ENCODE results near the gene SUGCT.

Gene SUGCT

DNA sequence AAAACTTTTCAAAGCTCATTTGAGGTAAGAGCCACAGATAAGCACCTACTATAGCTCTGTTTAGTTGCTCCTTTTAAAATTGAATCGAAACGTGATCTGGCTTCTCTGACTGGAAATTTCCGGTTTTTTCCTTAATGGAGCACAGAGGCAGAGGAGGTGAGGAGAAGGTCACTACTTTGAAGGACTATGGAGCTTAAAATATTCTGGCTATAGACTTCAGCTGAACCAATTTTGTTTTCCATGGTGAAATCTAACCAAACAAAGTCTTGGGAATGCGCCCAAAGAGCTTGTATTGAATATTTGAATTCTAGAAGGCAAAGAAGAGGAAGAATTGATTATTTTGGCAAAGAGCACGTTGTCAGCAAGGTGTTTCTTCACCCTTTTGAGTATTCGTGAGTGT, 711.1 kb downstream of the SUGCT start:
- no peak for FAIRE-seq

- no peak for FAIRE-seq
Observed at GRCh38 chr7:40847921-40848320, 713.1 kb downstream of the SUGCT start.

DNA sequence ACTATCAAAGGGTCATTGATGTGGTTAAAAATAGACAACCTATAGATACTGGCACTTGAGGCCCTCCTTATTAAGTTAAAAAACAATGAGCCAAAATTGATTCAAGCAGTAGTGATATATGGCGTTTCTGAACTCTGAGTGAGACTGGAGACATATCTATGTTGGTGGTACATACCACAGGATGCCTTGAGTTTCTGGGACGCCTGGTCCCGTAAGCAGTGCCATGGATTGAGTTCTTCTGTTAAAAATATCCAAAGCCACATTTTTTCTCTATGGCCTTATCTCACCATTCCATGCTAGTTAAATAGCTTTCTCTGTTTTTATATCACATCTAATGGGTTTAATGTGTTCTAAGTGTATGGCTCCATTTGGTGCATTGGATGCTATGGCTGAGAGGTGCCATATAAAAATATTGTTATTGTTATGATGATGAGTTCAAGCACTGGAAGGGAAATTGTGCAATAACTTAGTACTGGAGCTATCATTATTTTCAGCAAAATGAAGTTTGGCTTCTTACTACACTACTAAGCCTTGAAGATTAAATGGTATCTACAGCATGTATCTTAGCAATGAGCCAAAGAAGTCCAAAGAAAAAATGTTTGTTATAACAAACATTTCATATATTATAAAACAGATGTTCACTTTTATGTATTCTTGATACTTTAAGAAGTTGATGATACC, 713.9 kb downstream of the SUGCT start:
- FAIRE-seq = no peak

- FAIRE-seq = no peak
Observed at GRCh38 chr7:40850017-40850416, 715.2 kb downstream of the SUGCT start.

GRCh38 chr7:40851001-40851400, 716.2 kb downstream of the SUGCT start:
- FAIRE-seq = no peak

DNA sequence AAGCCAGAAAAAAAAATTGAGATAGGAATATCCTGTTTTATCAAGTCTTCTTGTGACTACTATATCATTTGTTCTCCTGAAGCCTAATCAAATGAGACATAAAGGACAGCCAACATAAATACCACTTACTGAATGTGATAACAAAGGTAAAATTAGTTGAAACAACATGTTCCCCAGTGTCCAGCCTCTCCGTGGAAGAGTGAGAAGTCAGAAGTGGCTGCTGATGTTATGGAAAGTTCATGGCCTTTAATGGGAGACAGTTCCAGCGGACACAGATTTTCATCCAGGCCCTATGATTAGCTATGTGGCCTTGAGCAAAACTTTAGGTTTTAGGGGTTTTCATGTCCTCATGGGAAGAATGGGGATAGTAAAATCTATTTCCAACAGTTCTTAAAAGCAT, 724.3 kb downstream of the SUGCT start:
- no peak for FAIRE-seq

DNA sequence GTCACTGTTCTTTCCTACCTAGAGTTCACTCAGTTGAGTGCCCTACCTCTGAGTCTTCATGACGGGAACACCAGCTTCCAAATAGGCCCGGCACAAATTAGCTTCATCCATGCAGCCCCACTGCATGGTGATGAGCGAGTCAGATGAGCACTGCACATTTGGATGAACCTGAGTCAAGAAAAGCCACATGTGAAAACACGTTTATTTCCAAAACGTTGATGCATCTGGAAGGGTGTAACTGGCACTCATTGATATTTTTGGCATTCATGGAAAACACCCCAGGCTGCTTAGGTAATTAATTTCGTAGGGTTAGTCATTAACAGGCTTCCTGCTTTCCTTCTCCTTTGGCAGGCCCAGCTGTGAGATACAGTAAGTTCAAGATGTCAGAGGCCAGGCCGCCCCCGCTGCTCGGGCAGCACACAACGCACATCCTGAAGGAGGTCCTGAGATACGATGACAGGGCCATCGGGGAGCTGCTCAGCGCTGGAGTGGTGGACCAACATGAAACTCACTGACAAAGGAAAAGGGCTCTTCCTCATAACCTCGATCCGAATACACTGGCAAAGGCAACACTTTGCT, 725.2 kb downstream of the SUGCT start:
- FAIRE-seq = no peak

- FAIRE-seq = no peak
Observed at GRCh38 chr7:40865441-40866233, 730.8 kb downstream of the SUGCT start.

DNA sequence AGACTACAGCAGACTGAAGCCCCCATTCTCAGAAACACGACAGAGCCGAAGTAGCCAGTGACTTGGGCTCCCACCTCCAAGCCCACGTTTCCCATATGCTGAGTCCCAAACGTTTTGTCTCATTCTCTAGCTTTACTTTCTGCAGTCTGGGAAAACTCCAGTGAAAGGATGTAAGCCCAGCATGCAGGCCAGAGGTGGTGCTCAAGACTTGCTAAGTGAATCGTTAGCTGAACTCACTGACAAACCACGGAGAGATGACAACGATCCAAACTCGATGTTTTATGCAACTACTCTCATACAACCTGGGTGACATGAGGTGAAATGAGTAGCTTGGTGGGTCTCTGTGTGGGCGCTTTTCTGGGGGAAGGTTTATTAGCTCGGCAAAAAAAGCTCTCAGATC, 731.8 kb downstream of the SUGCT start:
- FAIRE-seq = no peak

- no peak for FAIRE-seq
Observed at GRCh38 chr7:40870108-40870507, 735.3 kb downstream of the SUGCT start.

DNA sequence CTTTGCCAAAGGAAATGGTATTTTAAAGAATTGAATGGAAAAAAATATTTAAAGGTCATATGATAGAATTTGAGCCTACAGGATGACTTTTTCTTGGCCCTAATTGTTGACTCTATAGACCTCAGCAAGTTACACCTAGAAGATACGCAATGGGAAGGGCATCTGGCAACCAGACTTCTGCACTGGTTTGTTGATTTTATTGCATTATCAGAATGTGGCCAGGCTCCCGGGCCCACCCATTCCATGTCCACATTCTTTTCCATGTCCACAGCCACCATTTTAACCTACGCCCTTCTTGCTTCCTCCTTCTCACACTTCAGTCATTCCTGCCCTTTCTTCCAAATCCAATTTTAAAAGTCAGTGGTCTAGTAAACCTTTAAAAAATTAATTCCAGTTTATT, 738.4 kb downstream of the SUGCT start:
- no peak for FAIRE-seq

DNA sequence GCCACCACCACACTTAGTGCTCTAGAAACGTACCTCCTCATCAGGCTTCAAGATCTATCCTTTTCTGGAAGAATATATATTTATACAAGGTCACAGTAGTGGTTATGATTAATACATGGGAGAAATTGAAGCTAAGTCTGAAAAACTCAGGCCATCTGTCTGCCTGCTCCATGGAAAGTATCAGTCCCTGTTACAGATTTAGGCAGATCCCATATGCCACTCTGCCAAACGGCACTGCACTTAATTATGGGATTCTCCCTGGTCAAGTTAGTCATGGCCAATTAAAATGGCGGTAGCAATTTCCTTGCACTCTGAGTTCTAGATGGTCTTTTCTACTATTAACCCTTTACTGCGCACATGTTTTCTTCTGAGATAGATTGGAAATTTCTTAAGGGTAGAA, 740.0 kb downstream of the SUGCT start:
- no peak for FAIRE-seq

DNA sequence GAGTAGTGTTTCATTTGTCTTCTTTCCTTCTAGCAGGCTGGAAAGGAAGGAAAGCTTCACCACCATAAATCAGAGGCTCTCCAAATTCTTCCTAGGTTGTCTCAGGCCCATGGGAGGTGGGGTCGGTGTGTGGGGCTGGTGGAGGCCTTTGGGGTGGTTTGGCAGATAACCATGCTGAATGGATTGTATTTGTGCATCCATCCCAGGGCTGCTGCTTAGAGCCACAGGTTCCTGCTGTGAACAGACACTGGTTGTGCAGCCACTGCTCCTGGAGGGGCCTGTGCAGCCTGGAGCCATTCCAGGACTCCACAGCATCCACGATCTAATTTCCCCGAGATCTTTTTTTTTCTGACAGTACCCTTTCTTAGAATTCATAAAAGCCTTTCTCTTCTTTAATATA, 741.8 kb downstream of the SUGCT start:
- no peak for FAIRE-seq

- no peak for FAIRE-seq
Observed at GRCh38 chr7:40879941-40880543, 745.2 kb downstream of the SUGCT start.

- FAIRE-seq = no peak
Observed at GRCh38 chr7:40880581-40880980, 745.8 kb downstream of the SUGCT start.

DNA sequence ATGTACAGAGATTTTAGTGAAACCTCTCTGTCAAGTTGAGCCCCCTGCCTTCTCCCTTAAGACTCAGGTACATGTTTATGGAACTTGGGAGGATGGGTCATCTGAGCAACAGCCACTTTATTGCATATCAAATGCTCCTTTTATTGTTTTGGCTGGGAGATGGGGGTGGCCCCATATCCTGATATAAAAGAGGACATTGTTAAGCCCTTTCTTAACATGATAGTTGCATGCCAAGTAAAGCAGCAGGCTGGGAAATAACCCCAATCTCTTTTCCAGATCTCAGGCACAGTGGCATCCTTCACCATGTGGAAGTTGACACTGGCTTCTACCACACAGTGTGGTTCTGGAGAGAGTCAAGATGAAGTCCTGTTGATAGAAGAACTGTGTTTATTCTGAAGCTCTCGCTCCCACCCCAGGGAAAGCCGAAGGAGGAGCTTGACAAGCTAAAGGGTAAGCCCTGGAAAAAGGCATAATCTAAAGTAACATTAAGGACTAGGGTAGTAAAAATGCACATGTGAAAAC, 746.7 kb downstream of the SUGCT start:
- FAIRE-seq = no peak

GRCh38 chr7:40882071-40882658, 747.4 kb downstream of the SUGCT start:
- FAIRE-seq = no peak

GRCh38 chr7:40883826-40884225, 749.0 kb downstream of the SUGCT start:
- no peak for FAIRE-seq

- no peak for FAIRE-seq
Observed at GRCh38 chr7:40884241-40884640, 749.4 kb downstream of the SUGCT start.

DNA sequence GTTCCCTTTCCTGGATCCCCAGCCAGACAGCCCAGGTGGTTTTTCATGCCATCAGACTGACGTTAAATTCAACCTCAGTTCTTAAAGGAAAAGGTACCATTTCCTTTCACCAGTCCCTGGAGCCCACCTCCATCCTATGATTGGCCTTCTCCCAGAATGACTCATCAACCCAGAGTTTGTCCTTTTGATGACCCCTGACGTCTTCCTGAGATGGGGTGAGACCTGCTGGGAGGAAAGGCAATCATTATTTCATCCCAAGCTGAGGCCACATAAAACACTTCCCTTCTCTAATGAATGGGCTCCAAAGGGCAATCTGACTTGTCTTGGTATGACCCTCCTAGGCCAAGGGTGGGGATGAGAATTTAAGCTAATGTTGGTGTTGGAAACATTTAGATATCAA, 750.7 kb downstream of the SUGCT start:
- FAIRE-seq = no peak

DNA sequence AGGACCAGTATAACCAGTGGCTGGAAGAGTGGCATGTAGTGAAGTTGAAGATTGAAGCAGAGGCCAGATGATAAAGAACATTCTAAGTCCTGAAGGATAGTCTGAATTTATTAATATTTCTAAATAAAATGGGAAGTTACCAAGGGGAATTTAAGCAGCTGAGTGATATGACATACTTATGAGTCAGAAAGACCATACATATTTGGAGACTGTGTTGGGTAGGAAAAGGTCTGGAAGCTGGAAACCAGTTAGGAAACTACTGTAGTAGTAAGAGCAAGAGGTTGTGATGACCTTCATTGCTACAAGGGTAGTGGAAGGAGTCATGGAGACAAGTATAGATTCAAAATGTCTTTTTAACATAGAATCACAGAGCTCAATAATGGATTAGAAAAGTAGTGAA, 752.3 kb downstream of the SUGCT start:
- no peak for FAIRE-seq

GRCh38 chr7:40888499-40888898, 753.7 kb downstream of the SUGCT start:
- FAIRE-seq = no peak

- FAIRE-seq = no peak
Observed at GRCh38 chr7:40889099-40889498, 754.3 kb downstream of the SUGCT start.
